Activated naive CD4-positive, alpha-beta T cell (primary cell): ENCODE results near the gene TMED6.

Source experiments
- DNase-seq, 4 experiments: peaks; one replicate each; lab custom pipeline; 2025; lab: John Stamatoyannopoulos, UW

TMED6 gene

DNA sequence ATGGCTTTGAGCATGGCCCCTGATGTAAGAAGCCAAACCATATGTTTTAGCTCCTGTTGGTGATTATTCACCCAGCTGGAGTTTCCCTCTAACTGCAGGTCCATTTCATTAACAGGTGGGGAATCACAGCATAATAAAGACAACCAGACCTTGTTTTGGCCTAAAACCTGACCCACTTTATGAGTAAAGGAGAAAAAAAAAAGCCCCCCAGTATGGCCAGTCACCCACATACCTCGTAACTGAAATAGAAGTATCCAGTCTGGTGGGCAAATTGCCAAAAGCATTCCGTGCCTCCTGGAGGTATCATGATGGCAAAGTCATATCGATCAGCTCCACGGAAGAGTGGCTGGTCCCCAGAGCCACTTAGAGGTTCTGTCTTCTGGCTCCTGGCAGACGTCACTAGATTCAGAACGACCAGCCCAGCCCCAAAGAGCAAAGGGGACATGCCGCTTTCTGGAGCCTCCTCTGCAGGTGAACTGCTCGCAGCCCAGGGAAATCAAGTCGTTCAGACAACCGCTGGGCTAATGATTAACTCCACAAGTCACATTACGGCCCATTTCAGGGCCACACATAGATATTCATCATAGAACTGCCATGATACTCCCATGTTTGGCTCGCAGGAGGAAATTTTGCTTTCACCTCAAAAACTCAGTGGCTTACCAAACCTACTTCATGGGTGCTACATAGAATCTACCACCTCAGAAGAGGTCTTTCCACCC is at the start of gene TMED6:
TMED6 (minus strand) TSS at position 478 of the 719 bp plus-strand sequence; CDS start at position 445, 33 bp downstream.
- no peak for DNase-seq

DNA sequence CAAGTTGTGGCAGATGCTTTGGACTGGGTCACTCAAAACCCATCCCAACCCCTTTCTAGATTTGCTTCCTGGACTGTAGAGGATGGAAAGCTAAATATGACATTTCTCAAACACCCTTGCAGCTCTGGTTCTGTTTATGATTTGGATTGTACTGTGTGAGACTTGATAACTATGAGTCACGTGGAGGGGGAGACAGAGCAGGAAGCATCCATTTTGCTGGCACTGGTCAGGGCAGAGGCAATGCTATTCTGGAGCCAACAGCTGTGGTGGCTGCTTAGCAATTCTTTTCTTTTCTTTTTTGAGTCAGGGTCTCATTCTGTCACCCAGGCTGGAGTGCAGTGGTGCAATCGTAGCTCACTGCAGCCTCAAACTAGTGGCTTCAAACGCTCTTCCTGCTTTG is 47.8 kb upstream of the TMED6 start:
- DNase-seq, result no peak

DNA sequence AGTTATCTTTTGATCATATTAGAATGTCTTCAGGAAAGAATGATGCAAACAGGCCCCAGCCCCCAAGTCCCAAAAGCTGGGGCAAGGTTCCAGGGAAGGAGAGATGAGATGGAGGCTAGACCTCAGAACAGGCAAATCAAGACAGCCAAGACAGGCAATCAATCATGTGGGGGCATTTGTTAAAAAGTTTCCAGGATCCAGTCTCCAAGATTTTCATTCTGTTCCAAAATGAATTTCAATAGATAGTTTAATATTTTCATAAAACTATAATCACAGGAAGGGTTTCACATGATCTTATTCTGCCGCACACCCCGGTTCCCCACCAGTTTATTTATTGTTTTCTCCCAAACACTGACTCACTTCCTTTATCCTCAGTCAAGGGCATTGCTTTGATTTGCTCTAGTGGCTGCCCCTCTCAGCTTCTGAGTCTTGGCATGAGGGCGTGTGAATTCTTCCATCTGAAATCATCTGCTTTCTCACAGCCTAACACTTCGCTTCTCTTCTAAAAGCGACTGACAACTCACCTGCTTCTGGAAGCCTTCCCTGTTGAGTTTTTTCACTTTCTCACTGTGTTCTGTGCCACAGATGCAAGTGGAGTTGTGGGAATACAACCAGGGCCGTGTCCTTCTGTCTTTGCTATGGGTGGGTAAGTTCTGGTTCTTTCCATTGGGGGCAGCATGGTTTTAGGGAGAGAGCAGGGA is 46.4 kb upstream of the TMED6 start:
- no peak for DNase-seq

DNA sequence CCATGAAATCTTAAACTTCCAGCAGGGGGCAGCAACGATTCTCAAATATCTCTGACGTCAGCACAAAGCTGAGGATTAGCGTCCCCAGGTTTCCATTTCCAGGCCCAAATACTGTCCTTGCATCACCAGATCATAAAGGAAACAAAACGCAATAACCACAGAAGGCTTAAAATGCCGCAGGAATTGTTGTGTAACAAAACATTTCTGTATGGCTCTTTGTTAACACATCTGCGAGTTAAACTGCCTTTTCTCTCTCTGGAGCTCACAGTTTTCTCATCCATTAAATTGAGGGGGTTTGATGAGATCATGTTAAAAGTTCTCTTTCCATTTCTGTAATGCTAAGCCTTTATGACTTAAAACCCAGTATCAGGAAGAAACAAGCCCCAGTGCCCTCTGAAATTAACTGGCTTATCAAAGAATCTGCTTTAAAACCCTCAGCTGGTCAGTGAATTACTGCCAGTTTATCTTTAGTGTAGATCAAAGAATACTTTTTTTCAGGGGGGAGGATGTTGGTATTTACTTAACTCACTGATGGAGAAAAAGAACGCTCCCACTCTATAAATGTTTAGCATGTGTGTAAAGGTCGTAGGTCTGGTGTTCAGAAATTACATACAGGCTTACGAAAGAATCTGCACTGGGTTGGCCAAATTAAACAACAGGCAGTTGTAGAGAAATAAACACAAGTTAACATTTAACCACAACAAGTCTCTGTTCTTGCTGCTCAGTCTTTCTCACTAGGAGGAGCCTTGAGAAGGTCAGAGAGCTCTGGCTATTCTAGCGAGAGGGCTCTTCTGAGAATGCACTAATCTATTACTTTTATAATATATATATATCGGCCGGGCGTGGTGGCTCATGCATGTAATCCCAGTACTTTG is 44.8 kb upstream of the TMED6 start:
- DNase-seq, result peak; percentile 6 to 58 (median 20)

DNA sequence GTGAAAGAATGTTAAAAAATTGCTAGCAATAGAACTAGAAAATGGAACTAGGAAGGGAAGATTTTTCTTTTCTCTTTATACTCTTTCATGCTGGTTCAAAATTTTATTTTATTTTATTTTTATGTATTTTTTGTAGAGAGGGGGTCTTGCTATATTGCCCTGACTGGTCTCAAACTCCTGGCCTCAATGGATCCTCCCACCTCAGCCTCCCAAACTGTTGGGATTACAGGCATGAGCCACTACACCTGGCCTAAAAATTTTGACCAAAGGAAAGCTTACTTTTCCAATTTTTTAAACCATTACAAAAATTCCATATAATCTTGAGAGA is 44.2 kb upstream of the TMED6 start:
- no peak for DNase-seq

DNA sequence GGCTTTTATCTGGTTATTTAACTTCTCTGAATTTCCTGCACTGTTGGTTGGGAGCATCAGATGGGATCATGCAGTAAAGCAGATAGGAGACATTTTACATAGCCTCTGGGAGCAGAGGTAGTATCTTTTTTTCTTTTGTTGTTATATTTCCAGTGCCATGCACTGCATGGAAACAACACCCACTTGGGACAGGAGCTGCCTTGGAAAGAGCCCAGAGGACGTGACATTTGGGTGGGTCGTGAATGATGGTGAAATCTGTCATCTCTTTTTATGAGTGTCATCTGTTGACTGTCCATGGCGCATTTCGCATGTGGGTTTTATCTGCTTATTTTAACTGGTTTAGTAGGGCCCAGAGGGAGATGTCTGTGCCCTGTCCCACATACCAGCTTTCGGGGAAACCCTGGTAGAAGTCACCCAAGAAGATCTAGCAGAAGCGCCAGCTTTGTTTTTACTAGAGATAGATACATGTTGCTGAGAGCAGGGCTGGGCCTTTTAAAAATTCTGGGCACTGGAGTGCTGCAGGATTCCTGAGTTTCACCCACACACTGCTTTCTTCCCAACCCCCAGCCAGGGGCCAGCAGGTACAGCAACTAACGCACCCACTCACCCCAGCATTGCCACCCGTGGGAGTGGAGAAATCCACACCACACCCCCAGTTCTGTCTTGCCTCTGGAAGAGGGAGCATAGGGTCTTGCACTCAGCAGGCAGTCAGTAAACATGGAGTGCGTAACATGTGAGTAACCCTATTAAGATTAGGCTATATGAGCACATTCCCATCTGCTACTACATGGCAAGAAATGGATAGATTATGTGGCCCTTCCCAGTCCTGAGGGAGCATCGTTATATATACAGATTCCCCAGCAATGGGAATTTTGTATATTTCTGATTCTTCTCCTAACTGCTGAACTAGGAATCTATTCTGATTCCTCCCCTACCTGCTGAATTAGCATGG is 42.6 kb upstream of the TMED6 start:
- DNase-seq, result no peak

DNA sequence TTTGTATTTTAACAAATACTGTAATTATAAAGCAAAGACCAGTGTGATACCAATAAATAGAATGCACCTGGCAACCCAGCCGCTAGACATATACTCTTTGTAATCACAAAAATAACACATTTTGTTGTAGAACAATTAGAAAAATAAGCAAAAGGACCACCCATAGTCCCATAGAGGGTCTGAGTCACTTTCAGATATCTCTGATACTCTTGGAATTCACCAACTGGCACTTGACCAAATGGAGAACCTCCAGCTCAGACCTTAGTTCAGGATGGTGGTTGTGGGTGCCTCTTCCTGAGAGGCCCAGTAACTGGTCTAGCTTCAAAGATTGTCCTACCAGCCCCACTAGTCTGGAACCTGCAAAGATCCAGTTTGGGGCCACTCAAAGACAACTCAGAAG is 35.0 kb upstream of the TMED6 start:
- DNase-seq, result no peak

DNA sequence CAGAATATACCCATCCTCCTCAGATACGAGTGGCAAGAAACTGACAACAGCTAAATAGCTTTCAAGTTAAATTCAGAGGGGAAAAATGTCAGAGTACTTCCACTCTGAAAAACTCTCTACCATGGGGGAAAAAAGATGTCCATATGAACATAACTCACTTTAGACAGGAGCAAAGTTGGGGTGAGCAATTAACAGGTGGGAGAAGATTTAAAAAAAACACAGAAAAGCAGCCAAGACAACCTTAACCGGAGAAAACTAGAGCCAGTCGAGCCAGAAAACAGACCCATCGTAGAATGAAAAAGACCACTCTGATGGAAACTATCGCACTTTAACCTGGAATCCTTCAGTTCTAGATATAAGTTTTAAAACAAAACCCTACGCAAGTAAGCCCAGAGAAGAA is 33.4 kb upstream of the TMED6 start:
- no peak for DNase-seq

DNA sequence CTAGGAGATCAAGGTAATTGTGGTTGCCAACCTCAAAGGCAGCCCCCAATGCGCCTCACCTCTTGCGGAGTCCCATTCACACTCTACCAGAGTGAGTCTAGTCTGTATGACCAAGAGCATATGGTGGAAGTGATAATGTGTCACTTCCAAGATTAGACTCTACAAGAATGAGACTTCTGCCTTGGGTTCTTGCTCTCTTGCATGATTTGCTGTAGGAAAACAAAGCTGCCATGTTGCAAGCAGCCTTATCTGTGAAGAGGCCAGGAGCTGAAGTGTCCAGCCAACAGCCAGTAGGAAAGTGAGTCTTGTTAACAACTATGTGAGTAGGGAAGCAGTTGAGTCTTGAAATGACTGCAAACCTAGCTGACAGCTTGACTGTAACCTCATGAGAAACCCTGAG is 30.8 kb upstream of the TMED6 start:
- DNase-seq, result no peak

DNA sequence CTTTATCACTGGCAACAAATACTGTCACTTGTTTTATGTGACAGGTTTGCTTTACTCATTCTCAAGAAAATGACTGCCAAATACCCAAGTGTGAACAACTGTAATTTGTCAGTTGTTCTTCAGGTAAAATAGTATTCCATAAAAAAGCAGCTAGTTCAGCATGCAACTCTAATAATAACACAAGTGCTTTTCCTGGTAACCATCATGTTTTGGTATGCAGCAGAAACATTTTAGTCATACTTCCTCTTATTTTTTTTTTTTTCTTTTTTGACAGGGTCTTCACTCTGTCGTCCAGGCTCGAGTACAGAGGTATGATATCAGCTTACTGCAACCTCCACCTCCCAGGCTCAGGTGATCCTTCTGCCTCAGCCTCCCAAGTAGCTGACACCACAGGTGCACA is 29.6 kb upstream of the TMED6 start:
- DNase-seq, result no peak

DNA sequence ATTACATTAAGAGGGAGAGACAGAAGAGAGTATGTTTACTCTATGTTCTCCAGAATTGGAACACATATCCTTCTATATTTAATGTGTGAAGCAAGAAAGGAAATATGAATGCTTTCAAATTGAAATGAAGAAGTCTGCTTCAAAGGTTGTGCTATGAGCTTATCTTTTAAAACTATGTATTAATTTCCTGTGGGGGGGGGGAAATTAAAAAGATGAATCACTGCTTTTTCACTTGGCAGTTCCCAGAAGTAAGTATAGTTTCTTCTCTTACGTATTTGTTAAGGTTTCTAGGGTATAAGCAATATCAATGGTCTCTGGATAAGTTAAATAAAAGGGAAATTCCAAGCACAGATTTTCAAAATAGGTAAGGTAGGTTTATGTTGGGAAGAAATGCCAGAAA is 27.2 kb upstream of the TMED6 start:
- DNase-seq, result no peak

DNA sequence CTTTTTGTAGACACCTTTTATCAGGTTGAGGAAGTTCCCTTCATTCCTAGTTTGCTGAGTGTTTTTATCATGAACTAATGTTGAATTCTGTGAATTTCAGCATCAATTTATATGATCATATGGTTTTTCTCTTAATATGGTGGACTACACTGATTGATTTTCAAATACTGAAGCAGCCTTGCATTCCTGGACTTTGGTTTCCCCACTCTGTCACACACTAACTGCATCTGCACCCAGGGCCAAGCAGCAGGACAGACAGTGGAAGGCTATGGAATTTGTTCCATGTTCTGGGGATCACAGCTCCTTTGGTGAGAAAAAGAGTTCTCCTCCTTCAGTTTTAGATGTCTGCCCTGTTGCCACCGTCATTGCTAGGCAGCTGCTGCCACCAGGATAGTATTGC is 26.4 kb upstream of the TMED6 start:
- DNase-seq, result no peak

DNA sequence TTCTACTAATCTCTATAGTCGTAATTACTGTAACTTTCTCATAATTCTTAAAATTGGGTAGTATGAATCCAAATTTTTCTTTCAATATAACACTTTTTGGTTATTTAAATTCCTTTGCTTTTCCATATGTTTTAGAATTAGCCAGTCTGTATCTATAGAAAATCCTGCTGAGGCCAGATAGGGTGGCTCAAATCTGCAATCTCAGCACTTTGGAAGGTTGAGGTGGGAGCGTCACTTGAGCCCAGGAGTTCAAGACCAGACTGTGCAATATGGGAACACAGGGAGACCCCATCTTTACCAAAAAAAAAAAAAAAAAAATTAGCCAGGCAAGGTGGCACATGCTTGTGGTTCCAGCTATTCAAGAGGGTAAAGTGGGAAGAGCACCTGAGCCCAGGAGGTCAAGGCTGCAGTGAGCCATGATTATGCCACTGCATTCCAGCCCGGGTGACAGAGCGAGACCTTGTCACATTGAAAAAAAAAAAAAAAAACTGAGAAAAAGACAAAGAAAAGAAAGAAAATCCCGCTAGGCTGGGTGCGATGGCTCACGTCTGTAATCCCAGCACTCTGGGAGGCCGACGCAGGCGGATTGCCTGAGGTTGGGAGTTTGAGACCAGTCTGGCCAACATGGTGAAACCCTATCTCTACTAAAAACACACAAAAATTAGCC is 24.9 kb upstream of the TMED6 start:
- DNase-seq, result no peak

DNA sequence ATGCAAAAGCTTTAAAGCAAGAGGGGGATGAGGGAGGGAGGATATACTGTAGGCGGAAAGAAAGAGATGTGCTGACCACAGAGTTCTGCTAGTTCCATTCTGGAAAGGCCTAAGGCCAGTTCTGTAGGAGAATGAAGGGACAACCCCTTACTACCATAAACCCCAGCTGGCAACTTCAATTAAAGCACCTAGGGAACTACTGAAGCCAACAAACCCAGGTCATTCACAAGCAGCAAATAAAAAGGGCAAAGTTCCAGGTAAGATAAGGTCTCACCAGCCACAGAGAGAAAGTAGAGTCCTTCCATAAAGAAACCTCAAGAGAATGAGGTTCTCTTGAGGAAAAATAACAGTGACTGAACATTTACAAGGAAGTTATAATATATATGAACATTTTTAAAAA is 21.4 kb upstream of the TMED6 start:
- no peak for DNase-seq

DNA sequence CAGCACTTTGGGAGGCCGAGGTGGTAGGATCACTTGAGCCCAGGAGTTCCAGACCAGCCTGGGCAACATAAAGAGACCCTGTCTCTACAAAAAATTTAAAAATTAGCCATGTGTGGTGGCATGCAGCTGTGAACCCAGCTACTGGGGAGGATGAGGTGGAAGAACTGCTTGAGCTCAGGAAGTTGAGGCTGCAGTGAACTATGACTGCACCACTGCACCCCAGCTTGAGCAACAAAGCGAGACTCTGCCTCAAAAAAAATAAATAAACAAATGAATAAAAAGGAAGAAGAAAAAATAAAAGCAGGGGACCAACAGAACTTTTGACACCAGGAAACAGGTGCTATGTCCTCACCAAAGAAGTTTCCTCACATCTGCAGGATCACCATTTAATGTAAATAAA is 20.0 kb upstream of the TMED6 start:
- no peak for DNase-seq

DNA sequence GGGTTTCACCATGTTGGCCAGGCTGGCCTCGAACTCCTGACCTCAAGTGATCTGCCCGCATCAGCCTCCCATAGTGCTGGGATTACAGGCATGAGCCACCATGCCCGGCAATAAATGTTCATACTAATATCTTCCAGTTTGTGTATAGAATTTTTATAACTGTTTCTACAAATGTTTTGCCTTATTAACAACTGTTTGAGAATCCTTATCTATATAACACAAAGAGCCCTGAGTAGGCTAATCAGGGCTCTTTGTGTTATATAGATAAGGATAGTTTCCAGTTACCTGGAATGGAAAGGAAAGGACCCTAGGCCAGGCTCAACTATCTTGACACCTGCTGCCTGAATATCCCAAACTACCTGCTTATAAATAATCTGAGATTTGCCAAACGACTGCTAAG is 17.3 kb upstream of the TMED6 start:
- no peak for DNase-seq

DNA sequence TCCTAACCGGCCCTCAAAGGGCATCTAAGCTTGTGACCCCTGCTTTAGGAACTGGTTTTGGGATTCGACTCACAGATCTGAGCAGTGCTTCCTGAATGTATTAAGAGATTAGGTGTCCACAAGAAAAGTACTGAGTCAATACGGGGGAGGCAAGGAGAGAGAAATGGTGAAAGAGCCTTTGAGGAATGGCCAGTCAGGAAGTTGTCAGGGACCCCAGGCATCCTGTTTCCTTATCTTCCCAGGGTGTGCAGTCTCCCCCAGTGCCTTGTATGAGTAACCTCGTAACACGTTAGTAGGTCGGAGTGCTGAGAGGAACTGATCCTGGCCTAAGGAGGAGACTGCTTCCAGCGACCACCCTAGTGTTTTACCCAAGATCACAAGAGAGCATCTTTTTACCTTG is 16.4 kb upstream of the TMED6 start:
- DNase-seq, result no peak

DNA sequence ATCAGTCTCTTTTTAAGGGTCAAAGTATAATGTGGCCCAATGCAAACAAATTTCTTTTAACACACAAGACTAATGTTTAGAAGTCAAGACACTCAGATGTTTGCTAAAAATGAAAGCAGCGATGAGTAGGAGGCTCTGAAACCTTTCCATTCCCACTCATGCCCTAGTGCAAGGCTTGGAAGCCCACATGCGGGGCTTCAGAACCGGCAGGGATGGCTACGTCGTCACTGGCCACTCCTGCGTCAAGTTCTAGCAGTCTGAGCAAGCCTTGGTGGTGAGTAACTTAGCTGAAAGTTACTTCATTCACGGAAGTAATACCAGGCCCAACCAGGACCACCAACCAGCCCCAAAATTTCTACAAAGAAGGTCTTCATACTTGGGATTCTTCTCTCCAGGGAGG is 14.8 kb upstream of the TMED6 start:
- DNase-seq, result no peak

DNA sequence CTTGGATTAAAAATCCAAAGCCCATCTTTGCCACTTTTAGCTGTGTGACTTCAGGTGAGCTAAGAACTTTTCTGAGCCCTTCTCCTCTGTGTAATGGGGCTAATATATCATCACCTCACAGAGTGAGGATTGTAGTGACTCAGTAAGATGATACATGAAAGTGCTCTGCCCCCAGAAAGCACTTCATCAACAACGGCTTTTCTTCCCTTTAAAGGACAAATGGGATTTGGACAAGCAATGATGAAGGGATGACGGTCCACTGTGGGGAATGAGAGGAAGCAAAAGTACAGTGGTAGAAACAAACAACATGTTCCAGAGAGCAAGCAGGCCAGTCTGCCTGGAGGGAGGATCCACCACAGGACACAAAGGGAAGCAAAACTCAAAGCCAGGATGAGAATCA is 14.3 kb upstream of the TMED6 start:
- DNase-seq, result no peak

DNA sequence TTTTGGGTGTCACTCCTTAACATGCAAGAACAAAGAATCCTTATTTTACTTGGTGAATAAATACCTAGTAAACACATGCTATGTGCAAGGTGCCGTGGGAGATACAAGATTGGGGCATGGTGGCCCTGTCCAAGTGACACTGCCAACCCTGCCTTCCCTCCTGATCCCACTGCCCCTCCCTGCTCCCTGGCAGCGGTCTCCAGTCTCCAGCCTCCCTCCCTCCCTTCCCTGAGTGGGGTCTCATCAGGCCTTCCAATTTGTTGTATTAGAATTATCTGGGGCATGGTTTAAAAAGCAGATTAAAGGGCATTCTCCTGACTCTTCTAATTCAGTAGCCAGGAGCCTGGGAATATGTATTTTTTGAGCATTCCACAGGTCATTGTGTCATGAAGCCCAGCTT is 12.5 kb upstream of the TMED6 start:
- DNase-seq, result no peak

DNA sequence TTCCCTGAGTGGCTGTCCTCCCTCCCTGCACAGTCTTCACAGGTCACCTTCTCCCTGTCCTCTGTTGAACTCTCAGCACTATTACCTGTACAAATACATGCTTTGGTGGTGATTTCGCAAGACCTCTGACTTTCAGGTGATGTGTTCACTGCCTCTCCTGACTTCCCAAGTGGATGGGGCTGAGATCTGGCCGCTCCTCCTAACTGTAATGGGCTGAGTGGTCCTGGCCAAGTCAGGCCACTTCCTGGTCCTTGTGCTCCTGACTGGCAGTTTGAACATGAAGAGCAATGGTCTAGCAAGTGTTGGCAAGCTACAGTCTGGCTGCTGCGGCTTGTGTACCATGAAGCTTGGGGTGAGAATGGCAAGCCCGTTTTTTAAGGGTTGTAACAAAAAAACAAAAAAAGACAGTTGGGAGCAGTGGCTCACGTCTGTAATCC is 11.7 kb upstream of the TMED6 start:
- no peak for DNase-seq
